HL-60 (cell line): Measurements from ENCODE around the gene MAPKAPK3.

Source experiments
- POLR2AphosphoS5 ChIP-seq: IDR thresholded peaks from 2 replicates; pipeline ENCODE4 v1.6.1; 2012; ENCODE audit warnings: low read depth
- TF ChIP-seq, protein P1 (sequence below): IDR thresholded peaks from one replicate; pipeline ENCODE4 v1.5.1; 2011; ENCODE audit warnings: low read length, control low read depth, inconsistent platforms; ENCODE audit not compliant: insufficient read depth
- TF ChIP-seq, protein P2 (sequence below): IDR thresholded peaks from 2 replicates; pipeline ENCODE4 v1.6.1; 2012; ENCODE audit warnings: low read depth; ENCODE audit not compliant: insufficient replicate concordance

DNA sequence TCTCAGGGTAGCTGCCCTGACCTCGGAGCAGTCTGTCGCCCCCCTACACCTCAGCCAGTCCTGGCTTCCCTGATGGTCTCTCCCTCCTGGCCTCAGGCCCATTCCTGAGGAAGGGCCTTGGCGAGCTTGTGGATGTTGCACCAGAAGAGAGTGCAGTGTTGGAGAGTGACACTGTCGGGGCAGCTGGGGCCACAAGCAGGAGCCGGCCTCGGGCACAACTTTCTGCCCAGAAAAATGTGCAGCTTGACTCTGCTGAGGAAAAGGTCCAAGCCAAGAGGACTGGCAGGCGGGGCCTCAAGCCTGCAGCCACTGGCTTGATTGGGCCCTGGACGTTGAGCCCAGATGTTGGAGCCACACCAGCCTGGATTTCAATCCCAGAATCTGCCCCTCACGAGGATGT lies 34.9 kb upstream of the MAPKAPK3 start:
- no peak for TF ChIP-seq POLR2AphosphoS5
- TF ChIP-seq, protein P1, sequence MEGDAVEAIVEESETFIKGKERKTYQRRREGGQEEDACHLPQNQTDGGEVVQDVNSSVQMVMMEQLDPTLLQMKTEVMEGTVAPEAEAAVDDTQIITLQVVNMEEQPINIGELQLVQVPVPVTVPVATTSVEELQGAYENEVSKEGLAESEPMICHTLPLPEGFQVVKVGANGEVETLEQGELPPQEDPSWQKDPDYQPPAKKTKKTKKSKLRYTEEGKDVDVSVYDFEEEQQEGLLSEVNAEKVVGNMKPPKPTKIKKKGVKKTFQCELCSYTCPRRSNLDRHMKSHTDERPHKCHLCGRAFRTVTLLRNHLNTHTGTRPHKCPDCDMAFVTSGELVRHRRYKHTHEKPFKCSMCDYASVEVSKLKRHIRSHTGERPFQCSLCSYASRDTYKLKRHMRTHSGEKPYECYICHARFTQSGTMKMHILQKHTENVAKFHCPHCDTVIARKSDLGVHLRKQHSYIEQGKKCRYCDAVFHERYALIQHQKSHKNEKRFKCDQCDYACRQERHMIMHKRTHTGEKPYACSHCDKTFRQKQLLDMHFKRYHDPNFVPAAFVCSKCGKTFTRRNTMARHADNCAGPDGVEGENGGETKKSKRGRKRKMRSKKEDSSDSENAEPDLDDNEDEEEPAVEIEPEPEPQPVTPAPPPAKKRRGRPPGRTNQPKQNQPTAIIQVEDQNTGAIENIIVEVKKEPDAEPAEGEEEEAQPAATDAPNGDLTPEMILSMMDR: no peak
- TF ChIP-seq, protein P2, sequence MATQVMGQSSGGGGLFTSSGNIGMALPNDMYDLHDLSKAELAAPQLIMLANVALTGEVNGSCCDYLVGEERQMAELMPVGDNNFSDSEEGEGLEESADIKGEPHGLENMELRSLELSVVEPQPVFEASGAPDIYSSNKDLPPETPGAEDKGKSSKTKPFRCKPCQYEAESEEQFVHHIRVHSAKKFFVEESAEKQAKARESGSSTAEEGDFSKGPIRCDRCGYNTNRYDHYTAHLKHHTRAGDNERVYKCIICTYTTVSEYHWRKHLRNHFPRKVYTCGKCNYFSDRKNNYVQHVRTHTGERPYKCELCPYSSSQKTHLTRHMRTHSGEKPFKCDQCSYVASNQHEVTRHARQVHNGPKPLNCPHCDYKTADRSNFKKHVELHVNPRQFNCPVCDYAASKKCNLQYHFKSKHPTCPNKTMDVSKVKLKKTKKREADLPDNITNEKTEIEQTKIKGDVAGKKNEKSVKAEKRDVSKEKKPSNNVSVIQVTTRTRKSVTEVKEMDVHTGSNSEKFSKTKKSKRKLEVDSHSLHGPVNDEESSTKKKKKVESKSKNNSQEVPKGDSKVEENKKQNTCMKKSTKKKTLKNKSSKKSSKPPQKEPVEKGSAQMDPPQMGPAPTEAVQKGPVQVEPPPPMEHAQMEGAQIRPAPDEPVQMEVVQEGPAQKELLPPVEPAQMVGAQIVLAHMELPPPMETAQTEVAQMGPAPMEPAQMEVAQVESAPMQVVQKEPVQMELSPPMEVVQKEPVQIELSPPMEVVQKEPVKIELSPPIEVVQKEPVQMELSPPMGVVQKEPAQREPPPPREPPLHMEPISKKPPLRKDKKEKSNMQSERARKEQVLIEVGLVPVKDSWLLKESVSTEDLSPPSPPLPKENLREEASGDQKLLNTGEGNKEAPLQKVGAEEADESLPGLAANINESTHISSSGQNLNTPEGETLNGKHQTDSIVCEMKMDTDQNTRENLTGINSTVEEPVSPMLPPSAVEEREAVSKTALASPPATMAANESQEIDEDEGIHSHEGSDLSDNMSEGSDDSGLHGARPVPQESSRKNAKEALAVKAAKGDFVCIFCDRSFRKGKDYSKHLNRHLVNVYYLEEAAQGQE: no peak
